VCaP (cell line): ENCODE results near the gene HDAC9.

Experiments
- H3K27ac ChIP-seq: fragments of 450-650 bp; 2 replicates; pipeline ENCODE4 v1.5.1; 2017
- CTCF ChIP-seq: fragments of 450-650 bp; conservative IDR thresholded peaks from 2 replicates; pipeline ENCODE4 v1.5.1; 2017; ENCODE audit warnings: mild to moderate bottlenecking, moderate library complexity

The HDAC9 gene

GRCh38 chr7:18700147-18700546 lies 204.6 kb downstream of the HDAC9 start:
- no peak for TF ChIP-seq CTCF
- no peak overlapping the region for H3K27ac ChIP-seq

GRCh38 chr7:18702071-18702829 lies 206.7 kb downstream of the HDAC9 start:
- TF ChIP-seq CTCF: no peak
- no peak overlapping the region for H3K27ac ChIP-seq

GRCh38 chr7:18703685-18704084 lies 208.1 kb downstream of the HDAC9 start:
- TF ChIP-seq CTCF: no peak
- no peak overlapping the region for H3K27ac ChIP-seq

GRCh38 chr7:18706670-18707069 lies 211.1 kb downstream of the HDAC9 start:
- TF ChIP-seq CTCF: no peak
- no peak overlapping the region for H3K27ac ChIP-seq

- no peak overlapping the region for H3K27ac ChIP-seq
- no peak for TF ChIP-seq CTCF
These were observed 212.7 kb downstream of the HDAC9 start for GRCh38 chr7:18708204-18708603.

- no peak for TF ChIP-seq CTCF
- H3K27ac ChIP-seq: no peak overlapping the region
These were observed 220.4 kb downstream of the HDAC9 start for GRCh38 chr7:18715988-18716387.

GRCh38 chr7:18721429-18721828 lies 225.9 kb downstream of the HDAC9 start:
- H3K27ac ChIP-seq: no peak overlapping the region
- TF ChIP-seq CTCF: no peak
